GM18951 (cell line): ENCODE measurements around the gene AAMP.

Source experiments
- POLR2A ChIP-seq: IDR thresholded peaks from 4 replicates; pipeline ENCODE4 v1.6.1; 2011; ENCODE audit warnings: mild to moderate bottlenecking; ENCODE audit not compliant: insufficient read length, insufficient read depth; ENCODE audit errors: extremely low read depth
- in situ Hi-C: fragments of 300-500 bp; cut with MboI; formaldehyde crosslinking; loops from one replicate; pipeline ENCODE4 v1.12.0; 2022; ENCODE audit warnings: low sequenced_read_pairs, mixed read lengths, inconsistent platforms; ENCODE audit not compliant: unreplicated experiment

AAMP gene

GRCh38 chr2:218256612-218257350, 13.2 kb downstream of the AAMP start:
- in situ Hi-C loops, result no loop called here
- no peak for TF ChIP-seq POLR2A

DNA sequence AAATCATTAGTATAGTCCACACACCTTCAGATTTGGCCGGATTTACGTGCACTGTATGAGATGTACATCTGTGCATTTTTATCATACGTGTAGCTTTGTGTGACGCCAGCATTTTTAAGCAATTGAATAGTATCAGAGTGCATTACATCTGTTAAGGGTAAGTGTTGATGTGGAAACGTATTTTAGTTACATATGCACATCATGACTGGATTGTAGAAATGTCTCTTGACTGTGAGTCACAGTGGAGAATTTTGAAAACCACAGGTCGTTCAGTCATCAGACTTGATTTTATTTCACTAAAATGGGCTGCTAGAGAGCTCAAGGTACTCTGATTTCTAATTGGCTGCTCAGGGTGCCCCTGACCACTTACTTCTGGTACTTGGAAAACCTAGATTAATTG, 14.5 kb downstream of the AAMP start:
- TF ChIP-seq POLR2A, result no peak
- in situ Hi-C loops, result no loop called here

- no peak for TF ChIP-seq POLR2A
- in situ Hi-C loops, result no loop called here
Observed at GRCh38 chr2:218253232-218253625, 16.7 kb downstream of the AAMP start.

DNA sequence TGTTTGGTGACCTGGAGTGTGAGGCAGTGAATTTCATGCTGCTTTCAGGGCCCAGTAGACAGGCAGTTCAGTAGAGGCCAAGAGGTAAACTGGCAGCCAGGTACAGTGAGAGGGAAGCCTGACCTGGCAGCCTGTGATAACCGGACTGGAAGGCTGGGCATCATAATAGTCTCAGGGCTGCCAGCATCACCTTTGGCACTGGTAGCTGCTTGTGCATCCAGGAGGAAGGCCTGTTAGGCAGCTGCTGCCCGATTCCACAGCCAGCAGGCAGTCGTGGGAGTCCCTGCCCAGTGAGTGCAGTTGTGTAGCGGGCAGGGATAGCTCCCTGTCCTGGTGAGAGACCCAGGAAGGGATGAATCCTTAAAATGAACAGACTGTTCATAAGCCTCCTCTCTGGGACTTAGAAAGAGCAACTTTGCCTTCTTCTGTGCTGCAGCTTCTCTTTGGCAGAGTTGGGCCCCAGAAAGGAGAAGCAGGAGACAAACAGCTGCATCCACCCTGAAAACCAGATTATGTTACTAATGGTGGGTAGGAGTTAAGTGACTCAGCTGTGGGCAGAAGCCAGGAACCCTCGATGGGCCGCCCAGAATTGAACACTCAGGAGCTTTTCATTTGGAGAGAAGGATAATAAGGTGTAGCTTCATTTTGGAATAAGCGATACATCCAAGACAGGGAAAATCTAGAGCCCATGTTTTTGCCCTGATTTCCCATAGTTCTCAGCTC, 17.3 kb downstream of the AAMP start:
- no peak for TF ChIP-seq POLR2A
- in situ Hi-C loops, result no loop called here

DNA sequence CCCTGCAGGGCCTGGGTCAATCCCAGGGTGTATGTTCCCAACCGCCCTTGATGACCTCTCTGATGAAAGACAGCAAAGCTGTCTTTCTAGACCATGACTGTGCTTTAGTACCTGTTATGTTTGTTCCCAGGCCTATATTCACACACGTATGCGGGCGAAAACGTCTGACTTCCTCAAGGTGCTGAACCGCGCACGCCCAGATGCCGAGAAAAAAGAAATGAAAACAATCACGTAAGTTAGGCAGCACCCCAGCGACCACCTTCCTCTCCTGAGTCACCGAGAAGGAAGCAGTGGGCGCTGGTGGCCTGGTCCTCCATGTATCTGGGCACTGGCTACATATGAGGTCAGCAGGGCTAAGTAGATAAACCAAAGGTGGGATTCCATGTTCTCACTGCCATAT, 20.2 kb downstream of the AAMP start:
- TF ChIP-seq POLR2A, result no peak
- in situ Hi-C loops, result no loop called here

DNA sequence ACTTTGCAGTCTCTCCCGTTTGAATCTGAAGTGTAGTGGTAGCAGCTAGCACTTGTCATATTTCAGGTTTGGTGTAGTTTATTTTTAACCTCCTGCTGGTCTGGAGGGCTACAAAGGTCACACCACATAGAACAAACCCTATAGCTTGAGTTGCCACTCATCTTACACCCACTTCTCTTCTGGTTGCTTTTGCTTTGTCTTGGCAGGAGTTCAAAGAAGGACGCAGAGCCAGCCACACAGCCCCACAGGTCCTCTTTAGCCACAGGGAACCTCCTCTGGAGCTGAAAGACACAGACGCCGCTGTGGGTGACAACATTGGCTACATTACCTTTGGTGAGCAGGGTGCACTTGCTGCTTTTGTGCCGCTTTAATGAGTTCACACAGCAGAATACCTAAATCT, 24.7 kb downstream of the AAMP start:
- in situ Hi-C loops, result no loop called here

DNA sequence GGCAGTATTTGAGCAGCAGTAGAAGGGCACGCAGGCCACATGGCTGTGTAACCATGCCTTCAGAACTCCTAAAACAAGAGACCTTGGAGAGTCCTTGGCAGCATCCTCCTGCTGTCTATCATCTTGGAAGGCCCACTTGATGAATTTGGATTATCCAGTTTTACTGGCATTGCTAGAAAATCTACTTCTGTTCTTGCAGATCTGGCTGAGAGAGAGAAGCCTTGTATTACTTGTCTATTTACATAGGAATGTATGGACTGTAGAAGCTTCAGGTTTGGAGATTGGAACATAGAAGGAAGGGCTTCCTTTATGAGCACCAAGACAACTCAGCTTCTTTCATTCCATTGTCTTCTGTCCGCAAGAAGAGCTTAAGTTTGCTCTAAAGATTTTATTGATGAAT, 25.3 kb downstream of the AAMP start:
- TF ChIP-seq POLR2A, result no peak
- in situ Hi-C loops, result no loop called here

More for the DNA sequence above, 24.7 kb downstream of the AAMP start:
- TF ChIP-seq POLR2A, result no peak

DNA sequence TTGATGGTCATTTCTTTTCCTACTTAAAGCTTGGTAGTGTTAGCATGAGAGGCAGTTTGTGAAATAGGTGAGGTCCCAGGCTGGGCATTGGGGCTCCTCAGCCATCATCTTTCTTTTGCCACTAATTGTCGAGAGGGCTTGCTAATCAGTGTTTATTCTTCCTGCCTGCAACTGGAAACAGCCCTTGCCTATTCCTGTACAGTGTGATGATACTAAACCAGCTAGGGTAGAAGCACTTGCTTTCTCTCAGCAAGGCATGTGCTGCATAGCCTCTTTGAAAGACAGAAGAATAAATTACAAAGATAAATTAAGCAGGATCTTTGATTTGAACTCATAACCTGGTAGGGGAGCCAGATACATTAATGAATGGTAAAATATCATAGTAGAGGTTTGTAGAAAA, 25.7 kb downstream of the AAMP start:
- TF ChIP-seq POLR2A, result no peak
- in situ Hi-C loops, result no loop called here

DNA sequence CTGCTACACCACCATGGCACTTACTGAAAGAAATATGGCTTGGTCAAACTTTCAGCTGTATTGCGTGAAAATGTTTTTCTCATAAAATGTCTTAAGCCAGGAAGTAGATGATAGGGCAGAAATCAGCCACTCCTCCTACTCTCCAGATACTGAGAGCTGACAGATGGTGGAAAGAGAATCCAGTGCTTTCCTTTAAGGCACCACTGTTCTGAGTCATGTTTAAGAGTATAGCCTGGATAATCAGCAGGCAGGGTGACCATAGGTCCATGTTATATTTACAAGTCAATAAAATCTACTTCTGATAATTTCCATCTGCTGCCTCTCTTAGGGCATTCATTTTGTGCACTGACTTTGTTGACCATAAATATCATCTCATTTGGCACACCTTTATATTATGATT, 31.1 kb downstream of the AAMP start:
- TF ChIP-seq POLR2A, result no peak
- in situ Hi-C loops, result no loop called here

- in situ Hi-C loops, result no loop called here
- TF ChIP-seq POLR2A, result no peak
Observed at GRCh38 chr2:218236829-218237228, 33.1 kb downstream of the AAMP start.

DNA sequence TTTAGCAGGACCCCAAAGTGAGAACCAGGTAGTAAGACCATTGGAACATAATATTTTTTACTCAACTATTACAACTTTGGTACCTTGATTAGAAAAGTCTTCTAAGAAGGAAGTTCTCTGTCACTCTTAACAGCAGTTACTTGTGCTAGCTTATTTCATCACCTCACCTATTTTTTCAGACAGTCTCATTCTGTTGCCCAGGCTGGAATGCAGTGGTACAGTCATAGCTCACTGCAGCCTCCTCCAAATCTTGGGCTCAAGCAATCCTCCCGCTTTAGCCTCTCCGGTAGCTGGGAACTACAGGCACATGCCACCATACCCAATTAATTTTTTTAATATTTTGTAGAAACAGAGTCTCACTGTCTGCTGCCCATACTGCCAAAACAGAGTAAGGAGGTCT, 34.9 kb downstream of the AAMP start:
- in situ Hi-C loops, result no loop called here
- TF ChIP-seq POLR2A, result no peak

DNA sequence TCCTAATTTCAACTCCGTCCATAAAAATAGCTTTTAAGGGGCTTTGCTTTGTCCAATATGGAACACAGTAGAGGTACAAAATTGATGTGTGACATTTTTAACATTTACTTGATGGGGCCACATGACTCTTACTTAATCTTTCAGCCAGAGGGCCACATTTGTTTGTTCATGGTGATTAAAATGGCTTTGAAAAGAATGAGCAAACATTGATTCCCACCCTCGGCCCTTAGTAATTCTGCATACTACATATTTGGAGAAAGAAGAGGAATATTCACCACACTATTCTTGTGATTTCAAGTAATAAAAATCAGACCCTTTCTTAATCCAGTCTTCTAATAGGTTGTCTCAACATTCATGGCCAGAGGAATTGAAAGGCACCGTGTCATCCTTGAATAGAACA, 35.4 kb downstream of the AAMP start:
- TF ChIP-seq POLR2A, result no peak
- in situ Hi-C loops, result no loop called here

DNA sequence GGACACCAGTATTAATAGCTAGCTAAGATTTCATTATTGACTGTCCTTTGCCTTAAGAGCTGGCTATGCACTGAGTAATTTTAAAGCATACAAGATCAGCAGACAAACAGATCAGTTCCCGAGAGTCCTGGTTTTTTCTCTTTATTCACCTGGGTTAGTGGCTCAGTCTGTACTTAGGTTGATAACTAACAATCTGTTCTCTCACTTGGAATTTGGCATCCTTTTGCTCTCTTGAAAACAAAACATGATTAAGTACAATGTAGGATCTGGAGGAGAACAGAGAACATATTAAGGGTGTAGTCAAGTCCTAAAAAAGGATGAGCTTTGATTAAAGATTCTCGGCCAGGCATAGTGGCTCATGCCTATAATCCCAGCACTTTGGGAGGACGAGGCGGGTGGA, 36.4 kb downstream of the AAMP start:
- in situ Hi-C loops, result no loop called here
- TF ChIP-seq POLR2A, result no peak

DNA sequence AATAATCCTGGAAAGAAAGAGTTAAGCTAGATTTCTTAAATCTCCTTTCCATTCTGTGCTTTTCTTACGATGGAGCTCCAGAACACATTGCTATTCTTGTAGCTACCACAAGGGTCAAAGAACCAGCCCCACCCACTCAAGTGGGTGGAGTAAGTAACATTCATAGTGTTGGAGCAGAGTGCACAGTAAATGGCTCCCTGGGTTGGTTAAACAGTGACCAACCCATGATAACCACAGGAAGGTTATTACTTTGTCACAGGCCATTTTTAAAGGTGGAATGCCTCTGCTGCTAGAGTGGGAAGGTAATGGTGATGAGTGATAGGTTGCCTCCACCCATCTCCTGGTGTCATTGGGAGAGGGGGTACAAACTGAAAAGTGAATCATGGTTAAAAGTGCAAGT, 39.1 kb downstream of the AAMP start:
- in situ Hi-C loops, result no loop called here
- no peak for TF ChIP-seq POLR2A
